ENCODE results near the gene MYO5C. TPM values are rescaled to one million over a fixed set of nuclear protein-coding genes. Genes with fewer than 3 reads are reported as not detected.

Gene MYO5C
- total and polyA plus RNA-seq, 2 donors (not counting 1 experiment from before 2014, with no cell fraction given) = under 0.01 to 0.07 TPM

GRCh38 chr15:52294881-52295420 lies 653 bp downstream of the MYO5C start:
- Histone ChIP-seq H3K4me3 (replicated peaks in 1 of 4; ENCODE audit: control extremely low read depth in 1 of 4, insufficient read depth in 1 of 4, low read depth in 3 of 4, low read length in 4 of 4) (peak overlapping the region in 1 of 4 experiments; percentile 22), H3K36me3 (ENCODE audit: control insufficient read depth, insufficient read depth, low read length) (no peaks in the 10 kb centered on the region), H3K79me2 (ENCODE audit: control insufficient read depth, insufficient read depth, low read length) (no peaks in the 10 kb centered on the region), H4K20me1 (ENCODE audit: control insufficient read depth, extremely low read depth, insufficient read depth, low read length) (no peaks in the 10 kb centered on the region), H2AFZ (ENCODE audit: low read length) (no peak overlapping the region), H3K4me1 (ENCODE audit: control insufficient read depth, extremely low read depth, insufficient read depth, low read length) (no peaks in the 10 kb centered on the region), H3K9me3 (ENCODE audit: control insufficient read depth, insufficient read depth, low read depth, low read length) (no peaks in the 10 kb centered on the region), H3K27ac (ENCODE audit: insufficient read depth, low read length) (no peak overlapping the region), H3K27me3 (ENCODE audit: control insufficient read depth, insufficient read depth, low read length) (peaks cover 31% of the 10 kb centered on the region), H3K9ac (ENCODE audit: insufficient read depth, low read length) (no peak overlapping the region), H3K4me2 (ENCODE audit: extremely low read depth, insufficient read depth, low read length) (no peak overlapping the region)
- TF ChIP-seq EZH2 (IDR thresholded peaks at IDR 0.05; ENCODE audit: low read length, missing control alignments) = no peak
- no peak for TF ChIP-seq CTCF (conservative IDR thresholded peaks at IDR 0.05 in 1 of 2, IDR thresholded peaks at IDR 0.05 in 1 of 2; ENCODE audit: low read depth in 1 of 2, low read length in 2 of 2)
- no peak for DNase-seq (ENCODE audit: low read depth in 2 of 2)

GRCh38 chr15:52292780-52293392 lies 2.7 kb downstream of the MYO5C start:
- no peak for TF ChIP-seq EZH2 (IDR thresholded peaks at IDR 0.05; ENCODE audit: low read length, missing control alignments)
- TF ChIP-seq CTCF (conservative IDR thresholded peaks at IDR 0.05 in 1 of 2, IDR thresholded peaks at IDR 0.05 in 1 of 2; ENCODE audit: low read depth in 1 of 2, low read length in 2 of 2) = no peak
- Histone ChIP-seq H3K27me3 (ENCODE audit: control insufficient read depth, insufficient read depth, low read length) (peaks cover 31% of the 10 kb centered on the region), H3K4me1 (ENCODE audit: control insufficient read depth, extremely low read depth, insufficient read depth, low read length) (no peaks in the 10 kb centered on the region), H3K4me3 (replicated peaks in 1 of 4; ENCODE audit: control extremely low read depth in 1 of 4, insufficient read depth in 1 of 4, low read depth in 3 of 4, low read length in 4 of 4) (no peak overlapping the region), H4K20me1 (ENCODE audit: control insufficient read depth, extremely low read depth, insufficient read depth, low read length) (no peaks in the 10 kb centered on the region), H3K9me3 (ENCODE audit: control insufficient read depth, insufficient read depth, low read depth, low read length) (no peaks in the 10 kb centered on the region), H3K79me2 (ENCODE audit: control insufficient read depth, insufficient read depth, low read length) (no peaks in the 10 kb centered on the region), H3K9ac (ENCODE audit: insufficient read depth, low read length) (no peak overlapping the region), H3K27ac (ENCODE audit: insufficient read depth, low read length) (no peak overlapping the region), H3K36me3 (ENCODE audit: control insufficient read depth, insufficient read depth, low read length) (no peaks in the 10 kb centered on the region), H2AFZ (ENCODE audit: low read length) (no peak overlapping the region), H3K4me2 (ENCODE audit: extremely low read depth, insufficient read depth, low read length) (no peak overlapping the region)
- no peak for DNase-seq (ENCODE audit: low read depth in 2 of 2)

- H3K4me3 ChIP-seq (replicated peaks in 1 of 4; ENCODE audit: control extremely low read depth in 1 of 4, insufficient read depth in 1 of 4, low read depth in 3 of 4, low read length in 4 of 4) = no peak overlapping the region
- DNase-seq (ENCODE audit: low read depth in 2 of 2) = no peak
- H3K27ac ChIP-seq (ENCODE audit: insufficient read depth, low read length) = no peak overlapping the region
- H2AFZ ChIP-seq (ENCODE audit: low read length) = no peak overlapping the region
- no peaks in the 10 kb centered on the region for H3K36me3 ChIP-seq (ENCODE audit: control insufficient read depth, insufficient read depth, low read length)
- no peaks in the 10 kb centered on the region for H3K79me2 ChIP-seq (ENCODE audit: control insufficient read depth, insufficient read depth, low read length)
- peaks cover 31% of the 10 kb centered on the region for H3K27me3 ChIP-seq (ENCODE audit: control insufficient read depth, insufficient read depth, low read length)
- TF ChIP-seq EZH2 (IDR thresholded peaks at IDR 0.05; ENCODE audit: low read length, missing control alignments) = no peak
- TF ChIP-seq CTCF (conservative IDR thresholded peaks at IDR 0.05 in 1 of 2, IDR thresholded peaks at IDR 0.05 in 1 of 2; ENCODE audit: low read depth in 1 of 2, low read length in 2 of 2) = no peak
- H3K4me1 ChIP-seq (ENCODE audit: control insufficient read depth, extremely low read depth, insufficient read depth, low read length) = no peaks in the 10 kb centered on the region
- H4K20me1 ChIP-seq (ENCODE audit: control insufficient read depth, extremely low read depth, insufficient read depth, low read length) = no peaks in the 10 kb centered on the region
- no peak overlapping the region for H3K4me2 ChIP-seq (ENCODE audit: extremely low read depth, insufficient read depth, low read length)
- H3K9ac ChIP-seq (ENCODE audit: insufficient read depth, low read length) = no peak overlapping the region
- H3K9me3 ChIP-seq (ENCODE audit: control insufficient read depth, insufficient read depth, low read depth, low read length) = no peaks in the 10 kb centered on the region
Measured at GRCh38 chr15:52291204-52291603, 4.4 kb downstream of the MYO5C start.
